Epithelial cell of prostate (primary cell): ENCODE data around the gene PPHLN1.

Experiments used
- DNase-seq: peaks from one replicate; pipeline ENCODE4 v3.0.0-alpha.2; 2011; ENCODE audit warnings: low read depth, low spot score
- H3K27ac ChIP-seq: fragments of 450-650 bp; 2 replicates; pipeline ENCODE4 v1.5.1; 2017; ENCODE audit warnings: mild to moderate bottlenecking

Gene PPHLN1

GRCh38 chr12:42422785-42423184, 96.8 kb downstream of the PPHLN1 start:
- DNase-seq, result no peak
- no peak overlapping the region for H3K27ac ChIP-seq

GRCh38 chr12:42426746-42427145, 100.8 kb downstream of the PPHLN1 start:
- DNase-seq, result peak; percentile 40

GRCh38 chr12:42428850-42429249, 102.9 kb downstream of the PPHLN1 start:
- no peak for DNase-seq
- no peak overlapping the region for H3K27ac ChIP-seq

More at GRCh38 chr12:42426746-42427145, 100.8 kb downstream of the PPHLN1 start:
- H3K27ac ChIP-seq, result peak overlapping the region; percentile 48

GRCh38 chr12:42432517-42433140, 106.7 kb downstream of the PPHLN1 start:
- no peak overlapping the region for H3K27ac ChIP-seq
- DNase-seq, result no peak

GRCh38 chr12:42440608-42441007, 114.6 kb downstream of the PPHLN1 start:
- no peak overlapping the region for H3K27ac ChIP-seq
- DNase-seq, result no peak

GRCh38 chr12:42442311-42442759, 116.4 kb downstream of the PPHLN1 start:
- DNase-seq, result no peak
- H3K27ac ChIP-seq, result no peak overlapping the region

- DNase-seq, result no peak
- H3K27ac ChIP-seq, result no peak overlapping the region
These were observed 116.9 kb downstream of the PPHLN1 start for GRCh38 chr12:42442888-42443287.

GRCh38 chr12:42444192-42444943, 118.4 kb downstream of the PPHLN1 start:
- no peak for DNase-seq

GRCh38 chr12:42445891-42446290, 119.9 kb downstream of the PPHLN1 start:
- DNase-seq, result no peak
- no peak overlapping the region for H3K27ac ChIP-seq

More at GRCh38 chr12:42444192-42444943, 118.4 kb downstream of the PPHLN1 start:
- H3K27ac ChIP-seq, result no peak overlapping the region

- no peak for DNase-seq
- no peak overlapping the region for H3K27ac ChIP-seq
These were observed 120.8 kb downstream of the PPHLN1 start for GRCh38 chr12:42446761-42447160.

GRCh38 chr12:42447371-42447786, 121.4 kb downstream of the PPHLN1 start:
- no peak for DNase-seq
- no peak overlapping the region for H3K27ac ChIP-seq

- H3K27ac ChIP-seq, result no peak overlapping the region
- DNase-seq, result no peak
These were observed 122.9 kb downstream of the PPHLN1 start for GRCh38 chr12:42448841-42449240.

- no peak for DNase-seq
- no peak overlapping the region for H3K27ac ChIP-seq
These were observed 124.3 kb downstream of the PPHLN1 start for GRCh38 chr12:42450248-42450647.

GRCh38 chr12:42458575-42458974, 132.6 kb downstream of the PPHLN1 start:
- no peak for DNase-seq
- H3K27ac ChIP-seq, result no peak overlapping the region

GRCh38 chr12:42459336-42459847, 133.4 kb downstream of the PPHLN1 start:
- no peak overlapping the region for H3K27ac ChIP-seq
- DNase-seq, result no peak

GRCh38 chr12:42462486-42462885, 136.5 kb downstream of the PPHLN1 start:
- H3K27ac ChIP-seq, result no peak overlapping the region
- DNase-seq, result no peak

- no peak overlapping the region for H3K27ac ChIP-seq
- DNase-seq, result no peak
These were observed 137.7 kb downstream of the PPHLN1 start for GRCh38 chr12:42463671-42464070.

GRCh38 chr12:42468341-42468821, 142.4 kb downstream of the PPHLN1 start:
- DNase-seq, result no peak
- no peak overlapping the region for H3K27ac ChIP-seq

GRCh38 chr12:42468921-42469320, 143.0 kb downstream of the PPHLN1 start:
- H3K27ac ChIP-seq, result no peak overlapping the region

GRCh38 chr12:42469355-42470175, 143.6 kb downstream of the PPHLN1 start:
- H3K27ac ChIP-seq, result no peak overlapping the region
- DNase-seq, result no peak

More at GRCh38 chr12:42468921-42469320, 143.0 kb downstream of the PPHLN1 start:
- DNase-seq, result no peak
